ENCODE results near the gene KAZN. TPM values are rescaled to one million over a fixed set of nuclear protein-coding genes. Genes with fewer than 3 reads are reported as not detected.

KAZN gene
- total and polyA plus RNA-seq, 4 donors, result 7.6 to 18.8 (median 11.2) TPM

DNA sequence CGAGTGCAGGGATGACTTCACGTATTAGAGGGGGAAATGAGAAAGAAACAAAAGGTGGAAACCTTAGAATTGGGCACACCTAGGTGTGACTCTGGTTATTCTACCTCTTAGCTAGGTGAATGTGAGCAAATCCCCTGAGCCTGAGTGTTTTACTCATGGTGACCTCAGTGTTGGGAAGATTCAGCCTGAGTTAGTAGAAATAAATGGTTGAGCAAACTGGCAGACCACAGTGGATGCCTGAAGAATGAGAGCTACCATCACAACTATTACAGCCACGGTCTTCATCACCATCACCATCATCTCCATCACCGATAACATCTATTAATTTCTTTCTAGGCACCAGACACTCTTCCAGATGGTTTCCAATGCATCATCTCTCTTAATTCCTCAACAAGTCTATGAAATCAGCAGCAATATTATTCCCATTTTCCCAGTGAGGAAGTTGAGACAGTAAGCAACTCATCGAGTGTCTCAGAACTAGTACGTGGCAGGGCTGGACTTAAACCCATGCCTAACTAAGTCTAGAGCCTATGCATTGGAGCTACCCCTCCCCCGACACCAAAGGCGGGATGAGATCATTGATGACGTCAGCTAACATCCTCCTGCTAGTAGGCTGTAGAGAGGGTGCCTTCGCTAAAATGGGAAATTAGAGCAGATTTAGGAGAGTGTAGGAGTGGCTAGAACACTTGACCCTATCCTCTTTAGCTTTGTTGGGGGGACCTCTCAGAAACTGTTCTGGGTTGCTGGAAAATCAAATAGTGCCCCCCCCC lies 7.9 kb upstream of the KAZN start:
- Histone ChIP-seq H3K36me3 (ENCODE audit: control insufficient read depth in 4 of 4, insufficient read depth in 4 of 4, low read length in 4 of 4) (no peaks in the 10 kb centered on the region), H3K4me1 (ENCODE audit: control insufficient read depth in 5 of 5, insufficient read depth in 5 of 5, low read length in 5 of 5) (peaks cover 0 to 20% (median 0%) of the 10 kb centered on the region in 5 donors), H3K27me3 (ENCODE audit: control insufficient read depth in 3 of 3, insufficient read depth in 3 of 3, low read length in 2 of 3) (no peaks in the 10 kb centered on the region), H3K27ac (ENCODE audit: low read depth in 1 of 2, low read length in 1 of 2) (no peak overlapping the region), H3K9ac (ENCODE audit: insufficient read depth in 1 of 2, low read length in 2 of 2) (no peak overlapping the region), H3K9me3 (ENCODE audit: control insufficient read depth in 4 of 4, insufficient read depth in 3 of 4, low read length in 3 of 4) (no peaks in the 10 kb centered on the region), H3K4me3 (no peak overlapping the region)
- TF ChIP-seq, protein P1, sequence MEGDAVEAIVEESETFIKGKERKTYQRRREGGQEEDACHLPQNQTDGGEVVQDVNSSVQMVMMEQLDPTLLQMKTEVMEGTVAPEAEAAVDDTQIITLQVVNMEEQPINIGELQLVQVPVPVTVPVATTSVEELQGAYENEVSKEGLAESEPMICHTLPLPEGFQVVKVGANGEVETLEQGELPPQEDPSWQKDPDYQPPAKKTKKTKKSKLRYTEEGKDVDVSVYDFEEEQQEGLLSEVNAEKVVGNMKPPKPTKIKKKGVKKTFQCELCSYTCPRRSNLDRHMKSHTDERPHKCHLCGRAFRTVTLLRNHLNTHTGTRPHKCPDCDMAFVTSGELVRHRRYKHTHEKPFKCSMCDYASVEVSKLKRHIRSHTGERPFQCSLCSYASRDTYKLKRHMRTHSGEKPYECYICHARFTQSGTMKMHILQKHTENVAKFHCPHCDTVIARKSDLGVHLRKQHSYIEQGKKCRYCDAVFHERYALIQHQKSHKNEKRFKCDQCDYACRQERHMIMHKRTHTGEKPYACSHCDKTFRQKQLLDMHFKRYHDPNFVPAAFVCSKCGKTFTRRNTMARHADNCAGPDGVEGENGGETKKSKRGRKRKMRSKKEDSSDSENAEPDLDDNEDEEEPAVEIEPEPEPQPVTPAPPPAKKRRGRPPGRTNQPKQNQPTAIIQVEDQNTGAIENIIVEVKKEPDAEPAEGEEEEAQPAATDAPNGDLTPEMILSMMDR (IDR thresholded peaks at IDR 0.05; ENCODE audit: control extremely low read depth, extremely low read depth), result no peak
- 80 to 83% methylated on average over 10 of the region's 10 CpGs for WGBS, 2 donors
- DNase-seq, result peak in 1 of 3 donors; percentile 27
- ATAC-seq (ENCODE audit: insufficient read depth, low FRiP score), result no peak

DNA sequence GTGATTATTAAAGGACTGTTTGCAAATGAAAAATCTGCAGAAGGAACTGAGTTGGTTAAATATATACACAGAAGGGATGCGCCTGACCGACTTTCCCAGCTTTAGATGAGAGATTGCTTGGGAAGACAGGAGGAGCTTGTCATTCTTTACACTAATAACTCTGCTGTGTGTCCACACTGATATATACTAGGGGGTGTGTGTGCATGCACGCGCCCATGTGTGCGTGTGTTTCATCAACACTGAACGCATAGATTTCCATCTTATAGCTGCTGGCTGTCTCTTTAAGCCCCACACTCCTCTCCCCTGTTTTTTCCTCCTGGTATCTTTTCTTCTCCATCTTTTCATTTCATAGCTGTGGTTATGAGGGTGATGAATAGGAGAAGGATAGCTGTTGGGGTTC lies 6.9 kb upstream of the KAZN start:
- no peak for ATAC-seq (ENCODE audit: insufficient read depth, low FRiP score)
- TF ChIP-seq, protein P1 (IDR thresholded peaks at IDR 0.05; ENCODE audit: control extremely low read depth, extremely low read depth), result no peak

DNA sequence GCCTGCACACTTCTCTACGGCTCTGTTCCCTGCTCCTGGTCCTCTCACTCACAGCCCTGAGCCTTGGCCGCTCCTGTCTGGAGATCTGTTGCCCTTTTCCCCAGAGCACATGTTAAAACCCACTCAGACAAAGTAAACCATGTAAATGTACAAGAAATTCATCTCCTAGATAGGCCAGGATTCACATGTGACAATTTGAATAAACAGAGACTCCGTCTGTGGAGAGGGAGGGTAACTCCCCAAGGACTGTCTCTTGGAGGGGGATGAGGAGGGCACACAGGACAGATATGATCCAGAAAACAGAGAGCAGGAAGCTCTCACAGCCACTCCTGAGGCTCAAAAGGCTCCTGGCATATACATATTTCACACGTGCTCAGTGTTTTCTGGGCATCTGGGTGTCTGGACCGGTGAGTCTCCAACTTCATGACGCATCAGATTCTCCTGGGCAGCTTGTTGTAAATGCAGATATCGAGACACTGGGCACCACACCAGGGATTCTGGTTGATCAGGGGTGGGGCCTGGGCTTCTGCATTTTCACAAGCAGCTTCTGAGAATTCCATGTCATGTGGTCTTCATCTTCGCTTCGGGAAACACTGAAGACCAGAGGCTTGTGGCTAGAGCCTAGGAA lies 6.4 kb upstream of the KAZN start:
- Histone ChIP-seq H3K9me3 (ENCODE audit: control insufficient read depth in 4 of 4, insufficient read depth in 3 of 4, low read length in 3 of 4) (no peaks in the 10 kb centered on the region), H3K27me3 (ENCODE audit: control insufficient read depth in 3 of 3, insufficient read depth in 3 of 3, low read length in 2 of 3) (no peaks in the 10 kb centered on the region), H3K4me1 (ENCODE audit: control insufficient read depth in 5 of 5, insufficient read depth in 5 of 5, low read length in 5 of 5) (peaks cover 0 to 14% (median 0%) of the 10 kb centered on the region in 5 donors), H3K4me3 (no peak overlapping the region), H3K9ac (ENCODE audit: insufficient read depth in 1 of 2, low read length in 2 of 2) (no peak overlapping the region), H3K36me3 (ENCODE audit: control insufficient read depth in 4 of 4, insufficient read depth in 4 of 4, low read length in 4 of 4) (no peaks in the 10 kb centered on the region), H3K27ac (ENCODE audit: low read depth in 1 of 2, low read length in 1 of 2) (no peak overlapping the region)
- TF ChIP-seq, protein P1 (IDR thresholded peaks at IDR 0.05; ENCODE audit: control extremely low read depth, extremely low read depth), result no peak
- ATAC-seq (ENCODE audit: insufficient read depth, low FRiP score), result no peak
- 66 to 71% methylated on average over 9 of the region's 9 CpGs for WGBS, 2 donors
- no peak for DNase-seq

More for the DNA sequence above, 6.9 kb upstream of the KAZN start:
- WGBS, 2 donors, result 87% methylated on average over 6 of the region's 6 CpGs
- Histone ChIP-seq H3K27ac (ENCODE audit: low read depth in 1 of 2, low read length in 1 of 2) (no peak overlapping the region), H3K9me3 (ENCODE audit: control insufficient read depth in 4 of 4, insufficient read depth in 3 of 4, low read length in 3 of 4) (no peaks in the 10 kb centered on the region), H3K9ac (ENCODE audit: insufficient read depth in 1 of 2, low read length in 2 of 2) (no peak overlapping the region), H3K27me3 (ENCODE audit: control insufficient read depth in 3 of 3, insufficient read depth in 3 of 3, low read length in 2 of 3) (no peaks in the 10 kb centered on the region), H3K36me3 (ENCODE audit: control insufficient read depth in 4 of 4, insufficient read depth in 4 of 4, low read length in 4 of 4) (no peaks in the 10 kb centered on the region), H3K4me1 (ENCODE audit: control insufficient read depth in 5 of 5, insufficient read depth in 5 of 5, low read length in 5 of 5) (peaks cover 0 to 14% (median 0%) of the 10 kb centered on the region in 5 donors), H3K4me3 (no peak overlapping the region)
- no peak for DNase-seq

Measured in lung (tissue), 12 donors.